C4-2B (cell line): ENCODE results near the gene CCDC40.

ENCODE experiments used
- CTCF ChIP-seq: fragments of 450-650 bp; conservative IDR thresholded peaks from 2 replicates; pipeline ENCODE4 v1.5.1; 2017; ENCODE audit warnings: mild to moderate bottlenecking
- ZFX ChIP-seq: fragments of 450-650 bp; IDR thresholded peaks from 2 replicates; pipeline ENCODE4 v1.6.1; 2017

GRCh38 chr17:80104956-80105375, 68.5 kb downstream of the CCDC40 start:
- TF ChIP-seq CTCF (no peak), ZFX (no peak)
